ENCODE measurements around the gene EPO.
"Not testable (repeated sequence)": the region's sequence is repeated elsewhere in the genome, so short reads cannot be mapped to it uniquely, and the experiment has no call there.

Gene EPO

GRCh38 chr7:100705320-100705752 lies 14.9 kb upstream of the EPO start:
- DNase-seq (ENCODE audit: low read depth) = peak; percentile 59

GRCh38 chr7:100705753-100706671 lies 14.3 kb upstream of the EPO start, which contains the start of gene POP7:
TSS of gene POP7 (plus strand) at chr7:100706121. CDS start at chr7:100706831, 710 bp downstream.
- DNase-seq (ENCODE audit: low read depth) = peak; percentile 98

- no peak for DNase-seq (ENCODE audit: low read depth)
Measured at GRCh38 chr7:100706672-100707311, 13.5 kb upstream of the EPO start.

GRCh38 chr7:100708395-100708794 lies 11.9 kb upstream of the EPO start:
- DNase-seq (ENCODE audit: low read depth) = no peak

- DNase-seq (ENCODE audit: low read depth) = no peak
Measured at GRCh38 chr7:100710452-100710851, 9.8 kb upstream of the EPO start.

- no peak for DNase-seq (ENCODE audit: low read depth)
Measured at GRCh38 chr7:100711369-100711768, 8.9 kb upstream of the EPO start.

- no peak for DNase-seq (ENCODE audit: low read depth)
Measured at GRCh38 chr7:100714725-100715124, 5.5 kb upstream of the EPO start.

GRCh38 chr7:100717073-100717472 lies 3.2 kb upstream of the EPO start:
- not testable (repeated sequence) for DNase-seq (ENCODE audit: low read depth)

GRCh38 chr7:100719523-100720278 lies 567 bp upstream of the EPO start:
- DNase-seq (ENCODE audit: low read depth) = no peak

GRCh38 chr7:100720671-100721504 lies 620 bp downstream of the EPO start:
- DNase-seq (ENCODE audit: low read depth) = no peak

- no peak for DNase-seq (ENCODE audit: low read depth)
Measured at GRCh38 chr7:100721505-100721812, 1.2 kb downstream of the EPO start.

GRCh38 chr7:100722480-100723212 lies 2.4 kb downstream of the EPO start:
- DNase-seq (ENCODE audit: low read depth) = no peak

GRCh38 chr7:100723732-100724275 lies 3.5 kb downstream of the EPO start:
- no peak for DNase-seq (ENCODE audit: low read depth)

GRCh38 chr7:100724364-100724763 lies 4.1 kb downstream of the EPO start:
- not testable (repeated sequence) for DNase-seq (ENCODE audit: low read depth)

- no peak for DNase-seq (ENCODE audit: low read depth)
Measured at GRCh38 chr7:100726996-100727761, 6.9 kb downstream of the EPO start.

GRCh38 chr7:100728196-100728595 lies 7.9 kb downstream of the EPO start:
- DNase-seq (ENCODE audit: low read depth) = no peak

- DNase-seq (ENCODE audit: low read depth) = no peak
Measured at GRCh38 chr7:100730136-100730800, 10.0 kb downstream of the EPO start.

GRCh38 chr7:100731937-100732636 lies 11.8 kb downstream of the EPO start:
- no peak for DNase-seq (ENCODE audit: low read depth)

GRCh38 chr7:100735730-100736129 lies 15.5 kb downstream of the EPO start:
- no peak for DNase-seq (ENCODE audit: low read depth)

Measured in T follicular helper cell (primary cell).